CD4-positive, alpha-beta T cell treated with Interleukin-10 for 1 hour (primary cell): Measurements from ENCODE around the gene SPOP.
"Not testable (repeated sequence)": the region's sequence is repeated elsewhere in the genome, so short reads cannot be mapped to it uniquely, and the experiment has no call there.

Source experiments
- DNase-seq: peaks from one replicate; pipeline ENCODE4 v3.0.0-alpha.2; 2020

Gene SPOP

GRCh38 chr17:49570540-49571242, 107.2 kb downstream of the SPOP start:
- no peak for DNase-seq

- not testable (repeated sequence) for DNase-seq
These were observed 109.2 kb downstream of the SPOP start for GRCh38 chr17:49568695-49569047.

- peak; percentile 85 for DNase-seq
These were observed 109.8 kb downstream of the SPOP start for GRCh38 chr17:49567871-49568694.

- DNase-seq: no peak
These were observed 110.8 kb downstream of the SPOP start for GRCh38 chr17:49567104-49567521.

- DNase-seq: no peak
These were observed 111.2 kb downstream of the SPOP start for GRCh38 chr17:49566668-49567071.

GRCh38 chr17:49565948-49566491, 111.9 kb downstream of the SPOP start:
- DNase-seq: no peak

- DNase-seq: no peak
These were observed 113.3 kb downstream of the SPOP start for GRCh38 chr17:49564638-49565037.

GRCh38 chr17:49557312-49558024, 120.4 kb downstream of the SPOP start:
- DNase-seq: peak; percentile 56

- DNase-seq: peak; percentile 84
These were observed 121.5 kb downstream of the SPOP start for GRCh38 chr17:49556223-49556943.

- no peak for DNase-seq
These were observed 122.2 kb downstream of the SPOP start for GRCh38 chr17:49555495-49556222.

- DNase-seq: no peak
These were observed 123.0 kb downstream of the SPOP start for GRCh38 chr17:49554694-49555494.

GRCh38 chr17:49553676-49554335, 124.1 kb downstream of the SPOP start:
- no peak for DNase-seq

- DNase-seq: no peak
These were observed 125.7 kb downstream of the SPOP start for GRCh38 chr17:49552070-49552751.

GRCh38 chr17:49551221-49552069, 126.5 kb downstream of the SPOP start:
- DNase-seq: no peak

GRCh38 chr17:49550764-49551163, 127.1 kb downstream of the SPOP start:
- DNase-seq: not testable (repeated sequence)

GRCh38 chr17:49549691-49550678, 127.9 kb downstream of the SPOP start:
- DNase-seq: no peak

- DNase-seq: no peak
These were observed 128.6 kb downstream of the SPOP start for GRCh38 chr17:49549311-49549605.
